Measurements from ENCODE around the gene JAKMIP1. TPM values are rescaled to one million over a fixed set of nuclear protein-coding genes. Genes with fewer than 3 reads are reported as not detected.

JAKMIP1 gene
- total RNA-seq, 1 experiment from 2014 or later: 0.28 TPM

DNA sequence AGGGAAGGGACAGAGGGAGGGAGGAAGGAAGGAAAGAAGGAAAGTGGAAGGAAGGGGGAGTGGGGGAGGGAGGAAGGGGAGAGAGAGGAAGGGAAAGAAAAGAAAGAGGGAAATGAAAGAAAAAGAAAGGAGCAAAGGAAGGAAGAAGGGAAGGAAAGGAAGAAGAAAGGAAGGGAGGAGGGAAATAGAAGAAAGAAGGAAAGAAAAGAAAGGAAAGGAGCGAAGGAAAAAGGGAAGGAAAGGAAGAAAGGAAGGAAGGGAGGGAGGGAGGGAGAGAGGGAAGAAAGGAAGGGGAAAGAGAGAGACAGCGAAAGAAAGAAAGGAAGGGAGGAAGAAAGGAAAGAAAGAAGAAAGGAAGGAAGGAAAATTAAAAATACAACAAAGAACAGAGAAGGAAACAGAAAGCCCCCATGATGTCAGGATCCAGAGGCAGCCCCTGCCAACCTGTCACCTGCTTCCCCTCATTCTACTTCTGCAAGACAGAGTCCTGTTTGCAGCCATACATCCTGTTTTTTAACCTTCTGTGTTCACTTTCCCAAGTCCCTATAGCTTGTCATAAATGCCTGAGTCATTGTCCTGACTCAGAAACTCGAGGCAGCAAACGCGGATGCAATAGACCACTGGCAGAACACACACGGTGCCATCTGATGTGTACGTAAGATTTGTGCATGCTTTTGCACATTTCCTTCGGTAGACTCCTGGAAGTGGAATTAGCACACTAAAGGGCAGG is 105.2 kb downstream of the JAKMIP1 start:
- peak; percentile 84 for DNase-seq (ENCODE audit: low spot score)

DNA sequence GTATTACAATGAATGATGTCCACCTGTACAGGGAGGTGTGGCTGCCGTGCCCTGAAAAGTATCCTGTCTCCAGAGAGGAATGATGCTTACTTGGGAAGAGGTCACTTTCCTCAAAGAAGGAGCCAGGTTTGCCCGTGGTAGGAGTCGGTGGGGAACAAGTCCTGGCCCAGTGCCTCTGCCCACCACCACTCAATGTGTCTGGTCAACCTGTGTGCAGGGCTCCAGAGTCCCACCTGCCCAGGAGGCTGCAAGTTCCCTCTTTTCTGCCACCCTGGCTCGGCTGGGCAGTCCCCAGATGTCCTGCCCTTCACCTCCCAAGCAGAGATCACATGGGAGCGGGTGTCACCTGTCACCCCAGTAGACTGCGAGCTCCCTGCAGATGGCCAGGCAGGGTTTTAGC is 106.7 kb downstream of the JAKMIP1 start:
- DNase-seq (ENCODE audit: low spot score): no peak

DNA sequence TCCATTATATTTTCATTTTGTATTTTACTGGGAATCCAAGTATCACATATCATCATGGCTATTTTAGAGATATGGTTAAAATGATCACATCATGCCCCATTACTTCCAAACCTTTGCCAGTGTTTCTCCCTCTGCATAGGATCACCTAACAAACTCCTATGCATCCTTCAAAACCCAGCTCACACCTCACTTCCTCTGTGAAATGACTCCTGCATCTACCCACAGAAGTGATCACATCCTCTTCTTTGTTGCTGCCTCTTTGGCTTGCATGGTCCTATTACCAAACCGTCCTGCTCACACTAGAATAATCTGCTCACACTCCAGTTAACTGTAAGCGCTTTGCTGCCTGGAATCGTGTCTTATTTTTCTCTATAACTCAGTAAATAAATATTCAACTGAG is 107.4 kb downstream of the JAKMIP1 start:
- DNase-seq (ENCODE audit: low spot score): no peak

DNA sequence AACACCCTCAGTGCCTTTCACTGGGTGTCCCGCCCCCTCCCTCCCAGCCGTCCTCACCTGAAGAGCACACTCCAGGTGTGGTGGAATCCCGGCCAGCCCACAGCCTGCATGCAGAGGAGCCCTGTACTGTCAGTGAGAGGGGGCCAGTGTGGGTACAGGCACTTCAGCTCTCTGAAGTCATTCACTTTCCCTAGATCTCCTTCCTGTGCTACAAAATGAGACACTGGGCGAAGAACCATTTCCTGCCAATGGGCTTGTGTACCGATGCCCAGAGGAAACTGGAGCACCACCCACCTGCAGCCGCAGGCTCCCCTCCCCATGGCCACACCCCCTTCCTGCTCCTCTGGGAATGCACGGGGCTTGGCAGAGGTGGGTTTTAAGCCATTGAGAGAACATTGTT is 108.2 kb downstream of the JAKMIP1 start:
- no peak for DNase-seq (ENCODE audit: low spot score)

DNA sequence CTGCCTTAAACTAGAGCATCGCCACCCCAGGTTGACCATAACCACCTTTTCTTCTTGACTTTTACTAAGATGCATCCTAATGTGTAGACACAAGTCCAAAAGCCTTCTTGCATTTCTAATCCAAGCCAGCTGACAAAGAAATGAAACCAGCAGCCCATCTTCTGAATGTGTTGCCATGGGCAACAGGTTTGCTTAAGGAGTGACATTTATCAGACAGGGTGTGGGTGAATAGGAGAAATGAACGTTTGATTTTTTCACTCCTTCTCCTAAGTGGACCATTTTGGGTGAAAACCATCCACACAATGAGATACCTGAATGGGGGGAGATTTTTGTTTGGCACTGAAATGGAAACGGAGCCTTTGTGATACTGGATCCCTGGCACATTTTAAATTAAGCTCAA is 109.4 kb downstream of the JAKMIP1 start:
- no peak for DNase-seq (ENCODE audit: low spot score)

DNA sequence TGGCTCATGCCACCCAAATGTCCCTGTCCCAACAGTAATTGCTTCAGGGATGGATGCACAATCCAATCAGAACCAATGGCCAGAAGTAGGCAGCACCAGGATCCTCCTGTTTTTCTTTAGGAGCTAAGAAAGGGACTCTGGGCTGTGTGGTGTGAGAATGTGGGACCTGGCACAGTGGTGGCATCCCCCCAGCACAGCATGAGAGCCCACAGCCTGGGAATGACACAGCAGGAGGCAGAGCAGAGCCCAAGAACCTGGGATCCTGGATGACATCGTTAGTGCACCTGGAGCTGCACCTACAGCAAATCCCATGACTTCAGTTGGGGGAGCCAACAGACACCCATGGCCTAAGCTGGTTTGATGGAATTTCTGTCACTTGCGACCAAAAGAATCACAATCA is 111.4 kb downstream of the JAKMIP1 start:
- DNase-seq (ENCODE audit: low spot score): no peak

DNA sequence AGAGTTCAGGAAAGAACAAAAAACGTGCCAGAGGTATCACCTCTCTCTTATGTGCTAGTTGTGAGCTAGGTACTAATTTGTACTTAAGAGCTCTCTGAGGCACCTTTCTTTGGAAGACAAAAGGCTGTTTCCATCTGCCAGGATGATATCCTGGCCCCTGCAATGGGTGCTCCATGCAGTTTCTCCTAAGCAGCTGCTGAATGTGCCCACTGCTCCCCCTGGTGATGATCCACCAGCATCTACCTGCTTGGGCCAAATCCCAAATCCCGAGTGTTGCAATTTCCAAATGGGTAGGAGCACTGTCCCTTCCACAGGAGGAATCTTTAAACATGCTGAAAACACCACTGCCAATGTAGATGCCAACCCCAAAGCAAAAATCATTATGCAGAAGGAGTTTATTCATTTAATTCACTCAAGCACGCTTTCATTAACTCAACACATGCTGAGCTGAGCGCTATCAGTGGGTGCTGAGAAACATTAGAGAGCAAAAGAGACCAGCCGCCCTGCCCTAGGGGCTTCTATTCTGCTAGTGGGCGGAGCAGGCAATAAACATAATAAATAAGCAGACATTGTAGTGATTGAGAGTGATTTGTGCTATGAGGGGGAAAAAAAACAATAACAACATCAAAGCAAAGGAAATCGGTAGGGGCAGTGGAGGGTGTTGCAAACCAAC is 112.5 kb downstream of the JAKMIP1 start:
- DNase-seq (ENCODE audit: low spot score): peak; percentile 70

DNA sequence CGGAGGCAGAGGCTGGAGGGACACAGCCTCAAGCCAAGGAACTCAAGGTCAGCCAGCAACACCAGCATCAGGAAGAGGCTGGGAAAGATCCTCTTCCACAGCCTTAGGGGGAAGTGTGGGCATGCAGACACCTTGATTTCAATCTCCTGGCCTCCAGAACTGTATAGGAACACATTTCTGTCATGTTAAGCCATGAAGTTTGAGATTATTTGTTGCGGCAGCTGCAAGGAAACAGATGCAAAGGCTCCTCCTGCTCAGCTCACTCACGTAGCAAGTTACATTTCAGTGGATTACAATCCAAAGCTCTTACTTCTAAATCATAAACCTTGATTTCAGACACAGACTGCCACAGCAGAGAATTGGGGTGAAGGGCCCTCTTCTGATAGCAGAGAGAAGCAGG is 113.5 kb downstream of the JAKMIP1 start:
- DNase-seq (ENCODE audit: low spot score): no peak

DNA sequence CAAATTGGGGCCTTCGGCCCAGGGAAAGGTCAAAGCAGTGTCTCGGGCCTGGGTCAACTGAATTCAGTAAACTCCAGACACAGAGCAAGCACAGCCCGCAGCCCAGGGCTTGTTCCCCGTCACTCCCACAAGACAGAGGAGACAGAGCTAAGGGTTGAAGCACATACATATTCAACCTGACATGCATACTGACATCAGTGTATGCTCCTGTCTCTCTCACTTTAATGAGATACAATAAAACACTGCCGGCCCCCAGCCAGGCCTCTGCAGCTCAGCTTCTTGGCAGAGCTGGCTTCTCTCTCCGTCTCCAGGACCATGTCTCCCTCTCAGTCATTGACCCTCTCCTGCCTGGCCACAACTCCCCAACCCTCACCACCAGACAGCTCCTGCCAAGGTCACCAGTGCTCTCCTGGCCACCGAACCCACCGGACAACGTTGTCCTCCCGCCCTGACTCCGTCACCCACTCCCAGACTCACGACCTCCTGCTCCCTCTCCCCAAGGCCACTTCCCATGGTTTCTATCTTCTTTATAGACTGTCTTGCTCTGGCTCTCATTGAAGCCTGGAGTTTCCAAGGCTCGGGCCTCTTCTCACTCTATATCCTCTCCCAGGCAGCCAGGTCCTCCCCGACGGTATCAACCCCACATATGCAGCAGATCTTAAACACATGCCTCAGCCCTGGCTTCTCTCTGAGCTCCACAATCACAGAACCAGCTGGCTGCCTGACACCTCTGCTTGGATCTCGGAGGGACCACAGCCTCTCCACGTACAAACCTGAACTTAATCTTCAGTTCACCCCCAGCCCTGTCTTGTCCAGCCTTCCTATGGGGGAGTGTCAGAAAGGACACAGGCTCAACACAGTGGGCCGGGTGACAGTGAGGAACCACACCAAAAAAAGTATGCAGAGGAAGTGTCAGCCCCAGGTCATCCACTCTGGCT is 114.4 kb downstream of the JAKMIP1 start:
- no peak for DNase-seq (ENCODE audit: low spot score)

DNA sequence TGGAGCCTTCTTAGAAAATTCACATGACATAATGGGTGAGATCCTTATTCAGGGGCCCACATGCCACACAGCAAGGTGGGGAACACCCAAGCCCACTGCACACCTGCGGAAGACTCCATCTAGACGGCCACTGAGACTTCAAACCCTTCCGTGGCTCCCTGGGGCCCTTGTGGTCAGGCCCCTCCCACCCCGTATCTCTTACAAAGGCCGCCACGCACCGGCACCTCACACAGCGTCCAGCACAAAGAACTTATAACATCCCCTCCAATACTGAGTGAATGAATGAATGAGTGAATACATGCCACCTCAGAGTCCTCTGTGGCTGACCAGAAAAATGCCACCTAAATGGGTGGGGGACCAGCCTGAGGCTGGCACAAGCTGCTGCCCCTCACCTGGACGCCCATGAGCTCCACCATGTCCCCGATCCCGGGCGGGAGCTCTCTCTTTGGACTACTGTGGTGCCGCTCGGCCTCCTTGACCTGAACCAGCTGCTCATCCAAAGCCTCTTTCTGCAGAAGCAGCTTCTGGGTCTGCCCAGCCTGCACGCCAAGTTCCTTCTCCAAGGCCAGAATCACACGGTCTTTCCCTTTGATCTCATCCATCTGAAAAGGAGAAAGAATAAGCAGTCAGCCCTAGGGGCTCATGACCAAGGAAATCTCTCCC is 115.2 kb downstream of the JAKMIP1 start:
- DNase-seq (ENCODE audit: low spot score): no peak

DNA sequence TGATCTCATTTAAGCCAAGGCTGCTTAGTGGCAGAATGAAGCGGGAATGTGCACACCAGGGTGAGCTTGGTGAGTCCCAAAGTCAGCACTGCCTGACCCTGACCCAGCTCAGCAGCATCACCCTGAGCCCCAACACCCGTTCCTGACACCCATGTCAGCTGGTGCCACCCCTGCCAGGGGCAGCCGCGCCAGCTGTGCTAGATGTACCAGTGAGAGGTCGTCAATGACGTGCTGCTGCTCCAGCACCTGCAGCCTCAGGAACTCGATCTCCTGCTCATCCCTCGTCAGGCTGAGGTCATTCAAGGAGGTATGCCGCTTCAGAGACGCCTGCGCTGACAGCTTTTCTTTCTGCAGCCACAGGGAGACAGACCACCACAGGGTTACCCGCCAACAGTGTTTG is 120.4 kb downstream of the JAKMIP1 start:
- no peak for DNase-seq (ENCODE audit: low spot score)

DNA sequence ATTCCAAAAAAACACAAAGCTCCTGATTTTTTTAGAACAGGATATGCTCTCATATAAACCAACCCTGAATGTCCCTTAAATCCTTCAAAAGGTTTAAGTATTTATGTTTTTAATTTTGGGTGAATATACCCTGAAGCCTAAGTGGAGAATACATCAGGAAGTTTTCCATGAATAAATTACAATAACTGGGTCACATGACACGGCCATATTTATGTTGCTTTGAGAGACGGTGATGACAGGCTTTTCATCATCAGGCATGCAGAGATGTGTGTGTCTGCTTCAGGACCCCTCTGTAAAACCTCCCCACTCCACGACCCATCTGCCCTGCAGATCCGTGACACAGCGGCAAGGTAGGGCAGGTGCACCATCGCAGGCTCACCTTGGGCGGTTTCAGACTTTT is 121.8 kb downstream of the JAKMIP1 start:
- DNase-seq (ENCODE audit: low spot score): no peak

DNA sequence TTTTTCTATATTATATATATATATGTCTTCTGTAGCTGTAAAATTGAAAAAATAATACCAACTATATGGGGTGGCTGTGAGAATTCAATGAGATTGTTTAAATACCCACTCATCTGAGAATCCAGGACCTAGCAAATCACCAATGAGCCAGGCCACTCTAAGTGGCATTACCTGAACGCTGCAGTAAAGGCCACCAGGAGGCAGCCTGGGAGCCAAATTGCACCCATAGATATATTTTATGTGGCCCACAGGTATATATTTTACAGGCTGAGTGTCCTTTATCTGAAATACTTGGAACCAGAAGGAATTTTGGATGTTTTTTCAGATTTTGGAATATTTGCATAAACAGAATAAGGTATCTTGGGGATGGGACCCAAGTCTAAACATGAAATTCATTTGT is 124.0 kb downstream of the JAKMIP1 start:
- DNase-seq (ENCODE audit: low spot score): no peak

DNA sequence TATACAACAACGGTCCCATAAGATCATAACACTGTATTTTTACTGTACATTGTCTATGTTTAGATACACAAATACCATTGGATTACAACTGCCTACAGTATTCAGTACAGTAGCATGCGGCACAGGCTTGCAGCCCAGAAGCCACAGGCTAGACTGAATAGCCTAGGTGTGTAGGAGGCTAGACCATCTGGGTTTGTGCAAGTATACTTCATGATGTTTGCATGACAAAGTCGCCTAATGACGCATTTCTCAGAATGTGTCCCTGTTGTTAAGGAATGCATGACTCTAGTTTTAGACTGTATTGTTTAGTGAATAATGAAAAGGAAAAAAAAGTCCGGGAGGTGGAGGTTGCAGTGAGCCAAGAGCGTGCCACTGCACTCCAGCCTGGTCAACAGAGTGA is 125.6 kb downstream of the JAKMIP1 start:
- DNase-seq (ENCODE audit: low spot score): no peak

DNA sequence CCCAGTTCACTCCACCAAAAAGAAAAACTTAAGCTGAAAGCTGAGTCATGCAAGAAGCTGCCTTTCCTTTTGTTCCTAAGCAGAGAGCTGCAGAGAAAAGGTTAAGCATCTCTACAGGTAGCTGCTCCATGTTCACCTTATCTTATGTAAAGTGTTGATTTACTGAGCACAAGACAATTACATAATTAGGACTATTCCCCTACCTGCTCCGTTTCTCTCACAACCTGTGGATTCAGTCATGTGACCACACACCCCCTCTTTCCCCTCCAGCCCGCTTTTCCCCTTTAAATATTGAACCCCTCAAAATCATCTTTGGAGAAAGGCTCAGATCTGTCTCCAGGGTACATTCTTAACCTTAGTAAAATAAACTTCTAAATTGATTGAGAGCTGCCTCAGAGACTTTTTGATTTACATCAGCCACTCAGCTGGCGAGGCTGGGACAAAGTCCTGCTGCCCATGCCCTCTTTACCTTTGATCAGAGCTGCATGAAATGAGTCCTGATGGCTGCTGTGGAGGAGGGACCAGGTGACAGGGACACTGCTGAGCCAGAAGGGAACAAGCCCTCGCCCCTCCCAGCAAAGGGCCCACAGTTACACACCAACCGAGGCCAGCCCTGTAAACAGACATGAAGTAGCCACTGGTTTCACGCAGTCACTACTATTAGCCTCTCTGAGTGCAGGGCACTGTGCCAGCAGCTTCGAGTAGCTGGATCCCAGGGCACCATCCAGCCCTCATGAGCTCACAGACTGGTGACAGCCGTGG is 128.2 kb downstream of the JAKMIP1 start:
- no peak for DNase-seq (ENCODE audit: low spot score)

DNA sequence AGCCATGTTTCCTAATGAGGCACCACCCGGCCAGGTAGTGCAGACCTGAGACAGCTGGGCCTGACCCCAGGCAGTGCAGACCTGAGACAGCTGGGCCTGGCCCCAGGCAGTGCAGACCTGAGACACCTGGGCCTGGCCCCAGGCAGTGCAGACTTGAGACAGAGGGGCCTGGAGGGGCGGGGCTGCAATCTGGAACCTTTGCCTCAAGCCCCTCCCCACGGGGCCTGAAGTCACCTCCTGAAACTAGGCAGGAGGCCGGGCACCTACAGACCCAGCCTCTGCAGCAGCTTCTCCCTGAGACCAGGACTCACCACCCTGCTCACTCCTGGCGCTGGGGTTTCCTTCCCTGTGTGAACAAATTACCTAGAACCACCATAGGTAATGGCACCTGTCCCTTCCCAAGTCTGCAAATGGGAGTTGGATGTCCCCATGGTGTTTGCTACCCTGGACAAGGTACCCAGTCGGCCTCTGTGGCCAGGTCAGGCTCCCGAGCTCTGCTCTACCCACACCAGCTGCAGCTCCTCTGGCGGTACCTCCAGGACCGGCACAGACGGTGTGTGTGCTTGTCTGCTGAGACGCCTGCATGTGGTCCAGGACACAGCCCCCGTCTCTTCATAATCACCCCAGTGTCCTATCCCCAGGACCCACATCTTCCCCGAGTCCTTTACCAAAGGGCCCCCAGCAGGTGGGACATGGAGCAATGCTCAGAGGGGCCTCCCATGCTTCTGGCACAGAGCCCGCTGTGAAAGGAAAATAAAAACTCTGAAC is 129.0 kb downstream of the JAKMIP1 start:
- DNase-seq (ENCODE audit: low spot score): no peak

DNA sequence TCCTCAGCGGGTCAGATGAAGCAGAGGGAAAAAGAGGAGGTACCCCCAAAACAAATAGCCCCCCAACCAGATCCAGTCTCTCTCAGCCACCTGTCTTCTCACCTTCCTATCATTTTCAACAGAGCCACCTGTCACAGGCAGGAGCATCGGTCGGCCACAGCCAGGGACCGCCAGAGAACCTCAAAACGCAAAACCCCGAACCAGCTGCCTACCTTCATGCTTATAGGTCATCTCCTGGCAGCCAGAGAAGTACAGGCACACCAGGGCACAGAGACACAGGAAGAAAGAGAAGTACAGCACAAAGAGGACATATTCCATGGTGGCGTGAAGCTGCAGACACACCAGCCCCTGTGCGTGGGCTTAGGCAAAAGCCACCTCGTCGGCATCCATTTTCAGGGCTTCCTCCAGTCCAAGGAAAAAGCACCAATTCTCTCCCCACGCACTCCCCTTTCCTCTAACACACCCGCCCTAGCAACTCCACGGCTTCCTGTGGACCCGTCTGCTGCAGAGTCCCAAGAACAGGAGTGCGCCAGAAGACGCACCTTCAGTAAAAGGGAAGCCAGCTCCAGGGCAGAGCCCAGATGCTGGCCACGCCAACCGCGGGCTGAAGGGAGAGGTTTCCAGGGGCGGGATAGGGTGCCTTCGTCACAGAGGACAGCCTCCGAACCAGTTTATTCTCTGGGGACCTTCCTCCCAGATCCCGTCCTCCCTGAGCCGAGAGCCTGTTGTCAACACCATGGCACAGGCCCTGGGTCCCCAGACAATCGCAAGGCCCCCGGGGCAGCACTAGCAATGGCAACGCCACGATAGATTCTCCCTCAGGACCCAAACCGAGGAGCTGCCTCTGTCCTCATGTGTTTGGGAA is 130.3 kb downstream of the JAKMIP1 start:
- DNase-seq (ENCODE audit: low spot score): no peak

DNA sequence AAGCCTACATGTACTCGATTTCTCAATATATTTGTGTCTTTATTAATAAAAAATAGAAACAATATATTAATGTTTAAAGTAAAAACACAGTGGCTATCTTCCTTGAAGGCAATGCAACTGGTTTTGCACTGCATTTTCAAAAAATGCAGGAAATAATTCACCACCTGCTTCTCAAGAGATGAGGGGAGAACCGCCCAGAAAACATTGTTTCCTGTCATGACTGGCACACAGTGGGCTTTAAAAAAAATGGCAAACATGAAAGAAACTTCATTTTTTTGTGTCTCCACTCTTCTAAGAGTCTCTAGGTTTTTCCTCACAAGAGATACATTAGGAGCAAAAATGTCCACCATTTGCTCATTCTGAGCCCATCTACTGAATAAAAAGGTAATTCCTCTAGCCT is 131.4 kb downstream of the JAKMIP1 start:
- no peak for DNase-seq (ENCODE audit: low spot score)

DNA sequence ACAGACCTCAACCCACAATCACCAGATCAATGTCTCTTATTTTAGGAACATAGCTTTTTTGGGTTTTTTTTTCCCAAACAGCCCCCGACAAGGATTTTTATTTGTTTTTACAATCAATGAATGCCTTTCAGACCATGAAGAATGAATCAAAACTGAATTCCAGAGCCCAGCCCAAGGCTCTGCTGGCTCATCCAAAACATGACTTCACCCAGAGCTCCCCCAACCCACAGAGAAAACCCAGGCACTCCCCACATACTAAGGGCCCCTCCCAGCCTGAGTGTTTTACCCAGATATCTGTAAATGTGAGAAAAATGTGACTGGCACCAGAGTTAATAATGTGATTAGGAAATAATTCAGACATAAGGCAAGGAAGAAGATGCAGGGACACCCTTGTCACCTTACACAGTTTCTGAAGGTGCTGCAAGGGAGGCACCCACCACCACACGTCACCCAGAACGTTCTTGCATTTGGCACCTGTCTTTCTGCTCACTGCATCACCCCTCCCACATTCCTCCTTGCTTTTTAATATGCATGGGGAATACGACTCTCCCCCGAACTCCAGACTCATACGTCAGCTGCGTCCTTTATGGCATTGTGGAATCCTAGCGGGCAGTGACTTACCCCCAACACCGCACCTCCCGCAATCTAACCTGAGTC is 134.3 kb downstream of the JAKMIP1 start:
- no peak for DNase-seq (ENCODE audit: low spot score)

Data from A172 (cell line).